PC-9 (cell line): Measurements from ENCODE around the gene DRICH1.
"Not testable (repeated sequence)": the region's sequence is repeated elsewhere in the genome, so short reads cannot be mapped to it uniquely, and the experiment has no call there.

Experiments
- CTCF ChIP-seq: fragments of 200-600 bp; sonication (generic); conservative IDR thresholded peaks from 2 replicates; pipeline ENCODE4 v1.6.1; 2017; ENCODE audit warnings: mixed run types, antibody characterized with exemption, mild to moderate bottlenecking, moderate library complexity
- EZH2 ChIP-seq: fragments of 200-600 bp; sonication (generic); IDR thresholded peaks from 2 replicates; pipeline ENCODE4 v1.8.0; 2017; ENCODE audit warnings: antibody characterized with exemption, low read depth

GRCh38 chr22:23621916-23622315 lies 10.2 kb downstream of the DRICH1 start:
- TF ChIP-seq EZH2, CTCF: not testable (repeated sequence)
